ENCODE measurements around the gene BHLHE23.

BHLHE23 gene

DNA sequence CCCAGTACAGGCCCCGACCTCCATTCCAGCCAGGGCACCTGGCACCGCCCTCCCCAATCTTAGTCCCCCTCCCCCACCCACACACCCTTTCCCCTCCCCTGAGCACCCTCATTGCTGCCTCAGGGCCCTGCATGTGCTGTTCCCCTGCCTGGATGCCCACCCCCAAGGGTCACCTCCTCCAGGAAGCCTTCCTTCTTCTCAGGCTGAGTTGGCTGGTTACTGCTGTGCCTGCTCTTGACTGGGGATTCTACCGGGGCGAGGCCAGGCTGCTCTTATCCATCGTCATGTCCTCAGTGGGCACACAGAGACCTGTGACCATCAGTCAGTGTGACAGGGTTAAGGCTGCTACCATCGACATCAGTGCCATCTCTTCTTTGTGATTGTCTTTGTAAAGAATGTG, 23.6 kb downstream of the BHLHE23 start:
- no peak overlapping the region for H3K4me3 ChIP-seq (replicated peaks; ENCODE audit: low read depth, low read length)
- TF ChIP-seq, protein P1, sequence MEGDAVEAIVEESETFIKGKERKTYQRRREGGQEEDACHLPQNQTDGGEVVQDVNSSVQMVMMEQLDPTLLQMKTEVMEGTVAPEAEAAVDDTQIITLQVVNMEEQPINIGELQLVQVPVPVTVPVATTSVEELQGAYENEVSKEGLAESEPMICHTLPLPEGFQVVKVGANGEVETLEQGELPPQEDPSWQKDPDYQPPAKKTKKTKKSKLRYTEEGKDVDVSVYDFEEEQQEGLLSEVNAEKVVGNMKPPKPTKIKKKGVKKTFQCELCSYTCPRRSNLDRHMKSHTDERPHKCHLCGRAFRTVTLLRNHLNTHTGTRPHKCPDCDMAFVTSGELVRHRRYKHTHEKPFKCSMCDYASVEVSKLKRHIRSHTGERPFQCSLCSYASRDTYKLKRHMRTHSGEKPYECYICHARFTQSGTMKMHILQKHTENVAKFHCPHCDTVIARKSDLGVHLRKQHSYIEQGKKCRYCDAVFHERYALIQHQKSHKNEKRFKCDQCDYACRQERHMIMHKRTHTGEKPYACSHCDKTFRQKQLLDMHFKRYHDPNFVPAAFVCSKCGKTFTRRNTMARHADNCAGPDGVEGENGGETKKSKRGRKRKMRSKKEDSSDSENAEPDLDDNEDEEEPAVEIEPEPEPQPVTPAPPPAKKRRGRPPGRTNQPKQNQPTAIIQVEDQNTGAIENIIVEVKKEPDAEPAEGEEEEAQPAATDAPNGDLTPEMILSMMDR (IDR thresholded peaks at IDR 0.05; ENCODE audit: low read depth, low read length, missing control alignments), result no peak
- DNase-seq (ENCODE audit: extremely low read depth, low read depth), result no peak

- H3K4me3 ChIP-seq (replicated peaks; ENCODE audit: low read depth, low read length), result no peak overlapping the region
- TF ChIP-seq, protein P1 (IDR thresholded peaks at IDR 0.05; ENCODE audit: low read depth, low read length, missing control alignments), result no peak
- DNase-seq (ENCODE audit: extremely low read depth, low read depth), result no peak
Measured at GRCh38 chr20:62982124-62983075, 24.4 kb downstream of the BHLHE23 start.

- H3K4me3 ChIP-seq (replicated peaks; ENCODE audit: low read depth, low read length), result no peak overlapping the region
- TF ChIP-seq, protein P1 (IDR thresholded peaks at IDR 0.05; ENCODE audit: low read depth, low read length, missing control alignments), result no peak
- no peak for DNase-seq (ENCODE audit: extremely low read depth, low read depth)
Measured at GRCh38 chr20:62980970-62981369, 25.8 kb downstream of the BHLHE23 start.

DNA sequence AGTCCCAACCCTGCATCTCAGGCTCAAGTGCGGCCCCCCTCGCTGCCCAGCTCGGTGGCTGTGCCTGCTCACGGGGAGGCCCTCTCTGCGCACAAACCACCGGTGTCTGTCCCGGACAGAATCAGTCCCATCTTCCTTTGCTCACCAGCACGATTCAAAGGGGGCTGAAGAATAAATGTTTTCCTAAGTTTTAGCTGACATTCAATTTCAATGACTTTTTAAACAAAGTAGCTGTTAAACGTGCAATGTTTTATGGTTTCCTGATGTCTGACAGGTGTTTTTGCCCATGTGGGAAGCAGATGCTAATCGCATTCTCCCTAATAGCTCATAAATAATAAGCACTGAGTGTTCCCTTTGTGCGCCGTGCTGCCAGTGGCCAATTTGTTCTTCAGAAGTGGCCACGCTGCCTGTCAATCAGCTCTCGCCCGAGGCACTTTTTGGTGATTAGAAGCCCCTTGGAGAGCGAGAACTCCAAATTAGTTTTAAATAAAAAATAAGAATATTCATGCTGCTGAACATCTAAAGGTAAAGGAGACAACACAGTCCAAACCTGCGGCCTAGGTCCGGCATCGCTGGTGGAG, 26.3 kb downstream of the BHLHE23 start:
- TF ChIP-seq, protein P1 (IDR thresholded peaks at IDR 0.05; ENCODE audit: low read depth, low read length, missing control alignments), result no peak
- DNase-seq (ENCODE audit: extremely low read depth, low read depth), result peak; percentile 71
- no peak overlapping the region for H3K4me3 ChIP-seq (replicated peaks; ENCODE audit: low read depth, low read length)

GRCh38 chr20:62979876-62980373, 26.8 kb downstream of the BHLHE23 start:
- no peak overlapping the region for H3K4me3 ChIP-seq (replicated peaks; ENCODE audit: low read depth, low read length)
- DNase-seq (ENCODE audit: extremely low read depth, low read depth), result no peak
- TF ChIP-seq, protein P1 (IDR thresholded peaks at IDR 0.05; ENCODE audit: low read depth, low read length, missing control alignments), result no peak

- TF ChIP-seq, protein P1 (IDR thresholded peaks at IDR 0.05; ENCODE audit: low read depth, low read length, missing control alignments), result no peak
- DNase-seq (ENCODE audit: extremely low read depth, low read depth), result no peak
- no peak overlapping the region for H3K4me3 ChIP-seq (replicated peaks; ENCODE audit: low read depth, low read length)
Measured at GRCh38 chr20:62979310-62979709, 27.5 kb downstream of the BHLHE23 start.

Data from HFF-Myc (cell line).